HL-60 (cell line): Measurements from ENCODE around the gene NR2F1.

ENCODE experiments used
- DNase-seq, 2 experiments: peaks; one replicate each; pipeline ENCODE4 v3.0.0-alpha.2; 2010 to 2020; ENCODE audit warnings: low read depth in 1 of 2, low spot score in 1 of 2
- H3K27ac ChIP-seq: fragments of 250-450 bp; sonication (Bioruptor Pico); replicated peaks from 2 replicates; pipeline ENCODE4 v1.5.1; 2020; ENCODE audit warnings: mild to moderate bottlenecking, moderate library complexity
- H3K27me3 ChIP-seq: fragments of 250-450 bp; sonication (Bioruptor Pico); 2 replicates; pipeline ENCODE4 v1.5.1; 2021; ENCODE audit warnings: mild to moderate bottlenecking, moderate library complexity; ENCODE audit not compliant: insufficient read depth, poor library complexity, severe bottlenecking
- H3K4me3 ChIP-seq: replicated peaks from 2 replicates; pipeline ENCODE4 v1.5.1; 2011; ENCODE audit warnings: mild to moderate bottlenecking, control low read depth, low read length; ENCODE audit not compliant: insufficient read depth
- CTCF ChIP-seq: IDR thresholded peaks from one replicate; pipeline ENCODE4 v1.5.1; 2011; ENCODE audit warnings: low read length, control low read depth, inconsistent platforms; ENCODE audit not compliant: insufficient read depth
- GABPA ChIP-seq: IDR thresholded peaks from 2 replicates; pipeline ENCODE4 v1.6.1; 2012; ENCODE audit warnings: low read depth
- POLR2AphosphoS5 ChIP-seq: IDR thresholded peaks from 2 replicates; pipeline ENCODE4 v1.6.1; 2012; ENCODE audit warnings: low read depth
- REST ChIP-seq: IDR thresholded peaks from 2 replicates; pipeline ENCODE4 v1.6.1; 2012; ENCODE audit warnings: low read depth; ENCODE audit not compliant: insufficient replicate concordance
- SPI1 ChIP-seq: IDR thresholded peaks from 2 replicates; pipeline ENCODE4 v1.6.1; 2012; ENCODE audit warnings: low read depth, mild to moderate bottlenecking, borderline replicate concordance

NR2F1 gene

GRCh38 chr5:93591323-93591945 lies 8.4 kb downstream of the NR2F1 start:
- DNase-seq, result no peak
- Histone ChIP-seq H3K27ac (no peak overlapping the region), H3K4me3 (no peak overlapping the region), H3K27me3 (peaks cover 2% of the 10 kb centered on the region)
- no peak for TF ChIP-seq REST

- Histone ChIP-seq H3K4me3 (no peak overlapping the region), H3K27me3 (no peaks in the 10 kb centered on the region), H3K27ac (no peak overlapping the region)
- TF ChIP-seq GABPA (no peak), REST (no peak), CTCF (no peak), POLR2AphosphoS5 (no peak), SPI1 (no peak)
- no peak for DNase-seq
Measured at GRCh38 chr5:93592883-93593282, 9.9 kb downstream of the NR2F1 start.

- H3K4me3 ChIP-seq, result no peak overlapping the region
- no peak overlapping the region for H3K27ac ChIP-seq
- no peaks in the 10 kb centered on the region for H3K27me3 ChIP-seq
- TF ChIP-seq GABPA (no peak), REST (no peak), POLR2AphosphoS5 (no peak), SPI1 (no peak), CTCF (no peak)
- DNase-seq, result no peak
Measured at GRCh38 chr5:93593476-93594131, 10.6 kb downstream of the NR2F1 start.
